Endothelial cell of umbilical vein (primary cell): Measurements from ENCODE around the gene NEBL. TPM values are rescaled to one million over a fixed set of nuclear protein-coding genes. Genes with fewer than 3 reads are reported as not detected.

ENCODE experiments used
- BruUV-seq: library from RNA; stranded (reverse); fragments of 400-500 nt; replicated peaks from 2 replicates; lab custom pipeline; 2021; lab: Mats Ljungman, UMichigan
- CTCF ChIA-PET: fragments of 300-600, 350-600 bp; sonication (Branson Sonifier 250); formaldehyde crosslinking; loops from one replicate; lab custom pipeline; 2021; ENCODE audit warnings: antibody characterized with exemption, inconsistent platforms; lab: Charles Lee
- POLR2A ChIA-PET: fragments of 300-600, 350-600 bp; sonication (Branson Sonifier 250); formaldehyde crosslinking; loops from one replicate; lab custom pipeline; 2021; ENCODE audit warnings: antibody characterized with exemption, inconsistent platforms; lab: Charles Lee
- DNase-seq: peaks from one replicate; pipeline ENCODE4 v3.0.0-alpha.2; 2011; ENCODE audit warnings: low read depth, low spot score
- FAIRE-seq: peaks from 2 replicates; lab custom pipeline; 2011; peaks lifted over from hg19 to GRCh38; lab: Jason Lieb, UNC
- H2AFZ ChIP-seq: 2 replicates; pipeline ENCODE4 v1.6.0; 2012; ENCODE audit warnings: low read depth, low read length, control low read depth, inconsistent platforms
- H3K27ac ChIP-seq: 2 replicates; pipeline ENCODE4 v1.5.1; 2011; ENCODE audit warnings: low read depth, mild to moderate bottlenecking, control low read depth, low read length, moderate library complexity; ENCODE audit not compliant: insufficient read depth
- H3K27me3 ChIP-seq, 2 experiments: 2 replicates each; pipeline versions ENCODE4 v1.6.0 to v1.6.1; 2011; ENCODE audit warnings: low read length in 2 of 2, mixed read lengths in 1 of 2; ENCODE audit not compliant: control insufficient read depth in 2 of 2, insufficient read depth in 2 of 2
- H3K36me3 ChIP-seq, 2 experiments: 2 replicates in 1 of 2; 3 replicates in 1 of 2; pipeline ENCODE4 v1.5.1; 2011; ENCODE audit warnings: low read length in 2 of 2, mild to moderate bottlenecking in 1 of 2, moderate library complexity in 1 of 2; ENCODE audit not compliant: control insufficient read depth in 2 of 2, insufficient read depth in 2 of 2; ENCODE audit errors: extremely low read depth in 1 of 2
- H3K4me1 ChIP-seq: 3 replicates; pipeline ENCODE4 v1.5.1; 2011; ENCODE audit warnings: mild to moderate bottlenecking, low read length; ENCODE audit not compliant: control insufficient read depth, insufficient read depth; ENCODE audit errors: extremely low read depth
- H3K4me2 ChIP-seq: 2 replicates; pipeline ENCODE4 v1.6.1; 2011; ENCODE audit warnings: low read length, control low read depth, mixed read lengths; ENCODE audit not compliant: insufficient read depth
- H3K4me3 ChIP-seq, 3 experiments: fragments of 200-600 bp in 1 of 3; sonication (generic), shearing (Covaris generic) in 1 of 3; replicated peaks in 1 of 3; 2 replicates each; pipeline ENCODE4 v1.5.1; 2011 to 2016; ENCODE audit warnings: control low read depth in 3 of 3, low read length in 3 of 3, mild to moderate bottlenecking in 2 of 3, inconsistent platforms in 1 of 3, low read depth in 1 of 3, moderate library complexity in 1 of 3; ENCODE audit not compliant: insufficient read depth in 1 of 3
- H3K79me2 ChIP-seq: 2 replicates; pipeline ENCODE4 v1.6.0; 2012; ENCODE audit warnings: low read length, inconsistent platforms; ENCODE audit not compliant: control insufficient read depth, insufficient read depth
- H3K9ac ChIP-seq: replicated peaks from 2 replicates; pipeline ENCODE3; 2011; ENCODE audit warnings: low read length, control low read depth; ENCODE audit not compliant: insufficient read depth; ENCODE audit errors: extremely low read depth
- H3K9me1 ChIP-seq: replicated peaks from 3 replicates; pipeline ENCODE4 v1.6.0; 2011; ENCODE audit warnings: mild to moderate bottlenecking, low read length; ENCODE audit not compliant: control insufficient read depth, insufficient read depth; ENCODE audit errors: extremely low read depth
- H3K9me3 ChIP-seq: replicated peaks from 2 replicates; pipeline ENCODE4 v1.5.1; 2012; ENCODE audit warnings: low read length, inconsistent platforms; ENCODE audit not compliant: control insufficient read depth, insufficient read depth
- H4K20me1 ChIP-seq: replicated peaks from 2 replicates; pipeline ENCODE3; 2011; ENCODE audit warnings: mild to moderate bottlenecking, low read length; ENCODE audit not compliant: control insufficient read depth, insufficient read depth; ENCODE audit errors: extremely low read depth
- EZH2 ChIP-seq: IDR thresholded peaks from 2 replicates; pipeline ENCODE4 v1.6.1; 2012; ENCODE audit warnings: borderline replicate concordance, low read depth, mild to moderate bottlenecking, moderate library complexity, low read length, inconsistent platforms; ENCODE audit not compliant: severe bottlenecking
- FOS ChIP-seq: IDR thresholded peaks from 2 replicates; pipeline ENCODE4 v1.6.1; 2011; ENCODE audit warnings: mild to moderate bottlenecking, low read length, moderate library complexity, borderline replicate concordance; ENCODE audit not compliant: insufficient read depth
- GATA2 ChIP-seq: IDR thresholded peaks from 2 replicates; pipeline ENCODE4 v1.7.0; 2011; ENCODE audit warnings: low read depth, mild to moderate bottlenecking, moderate library complexity, mixed read lengths, low read length; ENCODE audit not compliant: insufficient read length, insufficient read depth
- JUN ChIP-seq: IDR thresholded peaks from 2 replicates; pipeline ENCODE4 v1.6.1; 2011; ENCODE audit warnings: borderline replicate concordance, low read depth; ENCODE audit not compliant: insufficient read length, insufficient read depth
- MYC ChIP-seq: IDR thresholded peaks from one replicate; pipeline ENCODE4 v1.6.1; 2011; ENCODE audit warnings: mild to moderate bottlenecking, low read depth, low read length
- POLR2A ChIP-seq: IDR thresholded peaks from 2 replicates; pipeline ENCODE4 v1.6.1; 2012; ENCODE audit warnings: low read depth, mild to moderate bottlenecking, control low read depth, low read length
- POLR2AphosphoS5 ChIP-seq: IDR thresholded peaks from 2 replicates; pipeline ENCODE4 v1.6.1; 2012; ENCODE audit warnings: low read depth, mild to moderate bottlenecking, control low read depth, low read length, moderate library complexity; ENCODE audit not compliant: insufficient read depth
- dilution Hi-C: fragments of 300-500 bp; cut with MboI; formaldehyde crosslinking; loops from one replicate; pipeline ENCODE4 v1.15.0; 2019; ENCODE audit warnings: low sequenced_read_pairs; ENCODE audit not compliant: extremely low pct_ligation_motif_present
- intact Hi-C: fragments of 100-400 bp; cut with micrococcal nuclease; formaldehyde crosslinking; loops from one replicate; pipeline ENCODE4 v1.10.0; 2022
- polyA plus RNA-seq, 4 experiments: library from polyadenylated mRNA; depleted of rRNA in 3 of 4; stranded (reverse) in 3 of 4; unstranded in 1 of 4; fragments of >200 nt; gene quantifications; 2 replicates each; pipeline versions ENCODE4 v1.2.1 to v1.2.3, GENCODE V29; 2011 to 2012; ENCODE audit warnings: missing spikeins in 1 of 4
- total RNA-seq: library from RNA; stranded (reverse); gene quantifications from 2 replicates; pipeline ENCODE4 v1.2.3, GENCODE V29; 2021
- TF ChIP-seq, protein P1 (sequence below), 2 donors: IDR thresholded peaks; 1 replicate in 1 of 2; 2 replicates in 1 of 2; pipeline ENCODE4 v1.5.1; 2011; ENCODE audit warnings: low read length in 2 of 2, mild to moderate bottlenecking in 2 of 2, moderate library complexity in 2 of 2, control low read depth in 1 of 2, inconsistent platforms in 1 of 2, low read depth in 1 of 2; ENCODE audit not compliant: insufficient read depth in 1 of 2; ENCODE audit errors: extremely low read depth in 1 of 2
- TF ChIP-seq, protein P2 (sequence below): IDR thresholded peaks from 2 replicates; pipeline ENCODE4 v1.6.1; 2011; ENCODE audit not compliant: insufficient read depth, insufficient read length

Gene NEBL
- total and polyA plus RNA-seq, 2 donors (not counting 3 experiments of a cell fraction or from before 2014, with no cell fraction given): 0.17 to 0.66 TPM

GRCh38 chr10:20835335-20835734 lies 61.8 kb downstream of the NEBL start:
- dilution Hi-C loops: no loop called here
- Histone ChIP-seq H3K79me2 (no peaks in the 10 kb centered on the region), H3K27me3 (no peaks in the 10 kb centered on the region), H3K9me3 (no peaks in the 10 kb centered on the region), H3K9ac (no peak overlapping the region), H3K4me2 (no peak overlapping the region), H3K36me3 (no peaks in the 10 kb centered on the region), H3K27ac (no peak overlapping the region), H3K4me3 (no peak overlapping the region), H2AFZ (no peak overlapping the region), H4K20me1 (no peaks in the 10 kb centered on the region), H3K4me1 (no peaks in the 10 kb centered on the region), H3K9me1 (no peaks in the 10 kb centered on the region)
- DNase-seq: no peak
- ChIA-PET CTCF (no interaction called here), POLR2A (no interaction called here)
- intact Hi-C loops: no loop called here
- BruUV-seq: no TSS peak
- no peak for TF ChIP-seq POLR2AphosphoS5
- FAIRE-seq: no peak

DNA sequence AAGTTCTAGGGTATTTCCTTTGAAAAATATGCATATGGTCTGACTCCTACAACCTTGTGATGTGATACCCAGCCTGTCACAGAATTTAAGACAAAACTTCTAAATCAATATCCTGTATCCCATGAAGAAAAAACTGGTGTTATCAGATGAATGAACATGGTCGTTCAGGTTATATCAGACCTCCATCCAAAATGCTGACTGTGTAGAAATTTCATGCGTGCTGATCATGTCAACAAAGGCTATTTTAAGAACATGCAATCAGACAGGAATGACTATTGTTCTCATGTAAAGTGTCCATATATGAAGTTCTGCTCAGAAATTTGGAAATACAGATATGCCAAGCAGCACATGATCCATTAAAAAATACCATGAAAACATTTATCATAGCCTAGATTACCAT lies 62.3 kb downstream of the NEBL start:
- BruUV-seq: no TSS peak
- no peak overlapping the region for H3K4me2 ChIP-seq
- no peak overlapping the region for H2AFZ ChIP-seq
- ChIA-PET POLR2A (no interaction called here), CTCF (no interaction called here)
- no peak for TF ChIP-seq MYC
- no peak for TF ChIP-seq FOS
- no peak for TF ChIP-seq EZH2
- TF ChIP-seq POLR2A: no peak
- no peak for TF ChIP-seq JUN
- TF ChIP-seq GATA2: no peak
- TF ChIP-seq, protein P1, sequence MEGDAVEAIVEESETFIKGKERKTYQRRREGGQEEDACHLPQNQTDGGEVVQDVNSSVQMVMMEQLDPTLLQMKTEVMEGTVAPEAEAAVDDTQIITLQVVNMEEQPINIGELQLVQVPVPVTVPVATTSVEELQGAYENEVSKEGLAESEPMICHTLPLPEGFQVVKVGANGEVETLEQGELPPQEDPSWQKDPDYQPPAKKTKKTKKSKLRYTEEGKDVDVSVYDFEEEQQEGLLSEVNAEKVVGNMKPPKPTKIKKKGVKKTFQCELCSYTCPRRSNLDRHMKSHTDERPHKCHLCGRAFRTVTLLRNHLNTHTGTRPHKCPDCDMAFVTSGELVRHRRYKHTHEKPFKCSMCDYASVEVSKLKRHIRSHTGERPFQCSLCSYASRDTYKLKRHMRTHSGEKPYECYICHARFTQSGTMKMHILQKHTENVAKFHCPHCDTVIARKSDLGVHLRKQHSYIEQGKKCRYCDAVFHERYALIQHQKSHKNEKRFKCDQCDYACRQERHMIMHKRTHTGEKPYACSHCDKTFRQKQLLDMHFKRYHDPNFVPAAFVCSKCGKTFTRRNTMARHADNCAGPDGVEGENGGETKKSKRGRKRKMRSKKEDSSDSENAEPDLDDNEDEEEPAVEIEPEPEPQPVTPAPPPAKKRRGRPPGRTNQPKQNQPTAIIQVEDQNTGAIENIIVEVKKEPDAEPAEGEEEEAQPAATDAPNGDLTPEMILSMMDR (IDR thresholded peaks at IDR 0.05; ENCODE audit: extremely low read depth in 1 of 2, insufficient read depth in 1 of 2, low read depth in 1 of 2, low read length in 2 of 2): no peak
- no peak for TF ChIP-seq POLR2AphosphoS5
- TF ChIP-seq, protein P2, sequence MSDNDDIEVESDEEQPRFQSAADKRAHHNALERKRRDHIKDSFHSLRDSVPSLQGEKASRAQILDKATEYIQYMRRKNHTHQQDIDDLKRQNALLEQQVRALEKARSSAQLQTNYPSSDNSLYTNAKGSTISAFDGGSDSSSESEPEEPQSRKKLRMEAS: no peak
- no peaks in the 10 kb centered on the region for H3K9me3 ChIP-seq
- no peaks in the 10 kb centered on the region for H4K20me1 ChIP-seq
- H3K4me1 ChIP-seq: no peaks in the 10 kb centered on the region
- no peaks in the 10 kb centered on the region for H3K79me2 ChIP-seq
- H3K36me3 ChIP-seq: no peaks in the 10 kb centered on the region
- no peaks in the 10 kb centered on the region for H3K27me3 ChIP-seq
- dilution Hi-C loops (no loop called here), intact Hi-C loops (no loop called here)
- FAIRE-seq: no peak
- no peak overlapping the region for H3K27ac ChIP-seq
- H3K9ac ChIP-seq: no peak overlapping the region
- DNase-seq: no peak
- no peak overlapping the region for H3K4me3 ChIP-seq
- no peaks in the 10 kb centered on the region for H3K9me1 ChIP-seq
